SW 1271 (cell line): Measurements from ENCODE around the gene MYLK4.

Experiments used
- DNase-seq, 2 experiments: peaks; one replicate each; lab custom pipeline; 2025; lab: John Stamatoyannopoulos, UW

Gene MYLK4

GRCh38 chr6:2777249-2777648 lies 26.5 kb upstream of the MYLK4 start:
- DNase-seq: no peak

DNA sequence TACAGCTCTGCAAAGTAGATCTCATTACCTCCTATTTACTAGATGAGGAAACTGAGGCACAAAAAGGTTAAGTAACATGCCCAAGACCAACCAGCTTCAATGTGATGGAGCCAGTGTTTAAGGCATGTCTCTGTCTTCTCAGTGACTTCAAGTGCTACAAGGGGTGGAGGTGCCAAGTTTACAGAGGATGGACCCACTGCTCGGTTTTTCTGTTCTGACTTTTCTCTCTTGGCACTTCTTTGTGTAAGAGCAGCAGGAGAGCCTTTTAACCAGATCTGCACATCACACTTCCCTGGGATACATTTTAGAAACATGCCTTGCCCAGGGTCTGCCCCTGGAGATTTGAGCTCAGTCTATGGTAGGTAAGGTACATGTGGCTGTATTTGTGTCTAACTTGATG lies 24.3 kb upstream of the MYLK4 start:
- no peak for DNase-seq

GRCh38 chr6:2773449-2773848 lies 22.7 kb upstream of the MYLK4 start:
- DNase-seq: no peak

- no peak for DNase-seq
Measured at GRCh38 chr6:2772840-2773239, 22.1 kb upstream of the MYLK4 start.

GRCh38 chr6:2771079-2771478 lies 20.4 kb upstream of the MYLK4 start:
- DNase-seq: no peak

- DNase-seq: no peak
Measured at GRCh38 chr6:2770171-2770570, 19.4 kb upstream of the MYLK4 start.

DNA sequence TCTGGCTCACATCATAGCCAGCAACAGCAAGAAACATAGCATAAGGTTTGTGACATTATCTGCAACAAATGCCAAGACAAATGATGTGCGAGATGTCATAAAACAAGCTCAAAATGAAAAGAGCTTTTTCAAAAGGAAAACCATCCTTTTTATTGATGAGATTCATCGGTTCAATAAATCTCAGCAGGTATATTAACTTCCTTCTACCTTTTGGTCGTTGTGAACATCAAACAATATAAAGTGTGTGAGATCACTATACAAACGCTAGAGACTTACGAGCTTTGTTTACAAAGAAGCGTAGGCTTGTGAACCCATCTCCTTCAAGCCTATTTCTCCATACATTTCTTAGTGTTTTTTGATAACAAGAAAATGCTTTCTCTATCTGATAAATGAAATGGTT lies 18.0 kb upstream of the MYLK4 start:
- DNase-seq: no peak

DNA sequence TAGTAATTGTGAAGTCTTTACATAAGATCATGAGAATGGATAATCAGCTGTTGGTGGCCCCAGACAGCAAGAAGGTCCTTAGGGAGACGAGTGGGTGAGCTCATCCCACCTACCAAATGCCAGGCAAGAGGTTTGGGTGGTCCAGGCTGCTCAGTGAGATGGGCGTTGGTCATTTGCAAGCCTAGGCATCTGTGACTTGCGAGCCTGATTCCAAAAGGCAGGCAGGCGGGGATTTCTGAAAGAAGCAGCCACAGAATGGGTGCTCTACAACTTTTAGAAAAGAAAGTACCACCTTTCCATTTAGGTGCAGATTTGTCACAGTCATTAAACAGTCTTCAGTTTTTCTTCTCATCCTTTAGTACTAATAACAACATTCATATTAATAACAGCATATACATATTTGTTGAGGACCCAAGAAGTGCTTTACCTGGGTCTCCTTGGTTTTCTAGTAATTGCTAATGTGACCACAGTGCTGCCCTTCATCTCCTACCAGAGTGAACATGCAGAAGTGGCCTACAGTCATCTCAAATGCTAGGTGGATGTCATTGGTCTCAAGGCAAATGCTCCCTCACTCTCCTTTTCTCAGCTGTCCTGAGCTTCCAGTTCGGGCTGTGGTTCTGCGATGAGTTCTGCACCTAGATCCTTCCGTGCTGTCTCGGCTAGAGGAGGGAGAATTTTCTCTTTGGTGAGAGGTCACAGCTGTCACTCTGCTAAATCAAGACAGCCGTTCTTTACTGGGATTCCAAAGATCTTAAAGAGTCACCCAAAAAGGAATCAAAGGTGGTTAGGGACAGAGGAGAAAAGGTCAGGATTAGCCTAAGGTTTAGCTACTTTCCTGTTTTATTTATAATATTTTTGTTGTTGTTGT lies 17.2 kb upstream of the MYLK4 start:
- DNase-seq: no peak

GRCh38 chr6:2766767-2767656 lies 16.3 kb upstream of the MYLK4 start:
- DNase-seq: peak in 1 of 2 experiments; percentile 37

- DNase-seq: peak in 1 of 2 experiments; percentile 37
Measured at GRCh38 chr6:2765896-2766766, 15.4 kb upstream of the MYLK4 start.

DNA sequence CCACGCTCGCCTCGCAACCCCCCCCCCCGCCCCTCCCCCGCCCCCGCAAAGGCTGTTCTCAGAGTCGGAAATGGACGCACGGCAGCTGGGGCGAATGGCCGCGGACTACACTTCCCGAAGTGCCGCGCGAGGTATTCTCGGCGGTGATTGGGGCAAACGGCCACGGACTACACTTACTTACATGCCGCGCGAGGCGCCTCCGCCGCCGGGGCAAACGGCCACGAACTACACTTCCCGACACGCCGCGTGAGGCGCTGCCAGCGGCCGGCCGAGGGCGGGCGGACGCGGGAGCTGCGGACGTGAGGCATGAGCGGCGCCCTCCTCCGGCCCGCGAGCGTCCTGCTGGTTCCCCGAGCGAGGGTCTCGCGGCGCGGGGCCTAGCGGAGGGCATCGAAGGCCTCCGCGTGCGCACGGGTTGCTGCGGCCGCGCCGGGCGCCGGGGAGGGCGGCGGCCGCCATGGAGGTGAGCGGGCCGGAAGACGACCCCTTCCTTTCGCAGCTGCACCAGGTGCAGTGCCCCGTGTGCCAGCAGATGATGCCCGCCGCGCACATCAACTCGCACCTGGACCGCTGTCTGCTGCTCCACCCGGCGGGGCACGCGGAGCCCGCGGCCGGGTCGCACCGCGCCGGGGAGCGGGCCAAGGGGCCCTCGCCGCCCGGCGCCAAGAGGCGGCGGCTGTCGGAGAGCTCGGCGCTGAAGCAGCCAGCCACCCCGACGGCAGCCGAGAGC lies 14.6 kb upstream of the MYLK4 start, which contains the start of gene WRNIP1:
Gene WRNIP1, plus strand, starts transcription at position 228 of the 730 bp plus-strand sequence. Its CDS starts 230 bp downstream, at position 458.
- DNase-seq: peak; percentile 97 to 98

- DNase-seq: peak; percentile 50 to 79
Measured at GRCh38 chr6:2764610-2765165, 14.0 kb upstream of the MYLK4 start.

- DNase-seq: peak in 1 of 2 experiments; percentile 55
Measured at GRCh38 chr6:2763876-2764540, 13.3 kb upstream of the MYLK4 start.

GRCh38 chr6:2763345-2763841 lies 12.7 kb upstream of the MYLK4 start:
- peak in 1 of 2 experiments; percentile 55 for DNase-seq

DNA sequence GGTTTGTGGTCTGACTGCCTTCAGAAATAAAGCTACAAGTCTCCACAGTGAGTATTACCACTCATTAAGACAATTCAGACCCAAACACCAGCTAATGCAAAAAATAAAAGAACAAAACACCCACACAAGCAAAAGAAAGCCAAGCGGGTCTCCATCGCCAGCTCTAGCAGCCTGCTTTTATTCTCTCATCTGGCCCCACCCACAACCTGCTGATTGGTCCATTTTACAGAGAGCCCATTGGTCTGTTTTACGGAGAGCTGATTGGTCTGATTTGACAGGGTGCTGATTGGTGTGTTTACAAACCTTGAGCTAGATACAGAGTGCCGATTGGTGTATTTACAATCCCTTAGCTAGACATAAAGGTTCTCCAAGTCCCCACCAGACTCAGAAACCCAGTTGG lies 12.1 kb upstream of the MYLK4 start:
- peak in 1 of 2 experiments; percentile 29 for DNase-seq

- peak in 1 of 2 experiments; percentile 41 for DNase-seq
Measured at GRCh38 chr6:2760882-2761842, 10.4 kb upstream of the MYLK4 start.

- DNase-seq: no peak
Measured at GRCh38 chr6:2758980-2759379, 8.3 kb upstream of the MYLK4 start.

DNA sequence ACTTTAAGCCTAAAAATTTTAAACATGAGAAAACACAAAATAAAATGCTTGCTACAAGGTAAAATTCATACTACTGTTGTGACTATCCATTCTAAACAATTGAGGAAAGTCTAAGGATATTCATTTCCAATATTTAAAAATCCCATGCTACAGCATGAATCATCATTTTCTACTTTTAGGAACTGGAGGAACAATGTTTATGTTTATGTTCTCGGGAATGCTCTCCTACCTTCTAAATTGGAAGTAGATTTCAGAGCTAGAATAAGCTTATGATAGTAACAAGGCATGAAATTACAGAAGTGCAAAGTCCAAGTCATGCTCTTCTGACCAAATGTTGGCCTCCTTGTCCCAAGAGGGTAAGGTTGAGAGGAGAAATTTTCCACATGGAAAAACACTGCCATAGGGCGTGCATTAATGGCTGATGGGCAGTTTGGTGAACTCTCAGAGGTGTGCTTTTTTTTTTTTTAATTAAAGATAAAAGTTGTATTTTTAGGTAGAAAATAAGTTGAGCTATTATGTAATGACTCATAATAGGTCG lies 6.0 kb upstream of the MYLK4 start:
- DNase-seq: no peak
